HG02642 (cell line): ENCODE measurements around the gene LRRC25.

ENCODE experiments used
- ATAC-seq: cut with Tn5 transposase; IDR thresholded peaks from one replicate; pipeline ENCODE4 v1.9.1; 2021; ENCODE audit warnings: mild to moderate bottlenecking; ENCODE audit not compliant: unreplicated experiment, poor library complexity

LRRC25 gene

GRCh38 chr19:18397242-18398202, at the start of gene LRRC25:
Gene LRRC25, minus strand, starts transcription at chr19:18397622. Its CDS starts 659 bp downstream, at chr19:18396963.
- ATAC-seq, result no peak

GRCh38 chr19:18446811-18447359, 49.5 kb upstream of the LRRC25 start:
- ATAC-seq, result no peak

GRCh38 chr19:18446145-18446810, 48.9 kb upstream of the LRRC25 start:
- no peak for ATAC-seq

- ATAC-seq, result no peak
These were observed 48.0 kb upstream of the LRRC25 start for GRCh38 chr19:18445262-18445948.

GRCh38 chr19:18444513-18444912, 47.1 kb upstream of the LRRC25 start:
- ATAC-seq, result no peak

GRCh38 chr19:18443831-18444230, 46.4 kb upstream of the LRRC25 start:
- ATAC-seq, result no peak

GRCh38 chr19:18443406-18443805, 46.0 kb upstream of the LRRC25 start:
- no peak for ATAC-seq

GRCh38 chr19:18442941-18443340, 45.5 kb upstream of the LRRC25 start:
- no peak for ATAC-seq

GRCh38 chr19:18441804-18442788, 44.7 kb upstream of the LRRC25 start:
- ATAC-seq, result no peak

GRCh38 chr19:18440936-18441803, 43.7 kb upstream of the LRRC25 start:
- no peak for ATAC-seq

- ATAC-seq, result no peak
These were observed 43.0 kb upstream of the LRRC25 start for GRCh38 chr19:18440415-18440877.

- no peak for ATAC-seq
These were observed 42.5 kb upstream of the LRRC25 start for GRCh38 chr19:18439910-18440237.

GRCh38 chr19:18439025-18439909, 41.8 kb upstream of the LRRC25 start:
- ATAC-seq, result no peak

- no peak for ATAC-seq
These were observed 41.1 kb upstream of the LRRC25 start for GRCh38 chr19:18438331-18439024.

GRCh38 chr19:18437491-18438330, 40.3 kb upstream of the LRRC25 start, which contains the start of gene ISYNA1:
Gene ISYNA1, minus strand, starts transcription at chr19:18438133. Its CDS starts 154 bp downstream, at chr19:18437979.
- ATAC-seq, result no peak
